ENCODE measurements around the gene HEBP1. TPM values are rescaled to one million over a fixed set of nuclear protein-coding genes. Genes with fewer than 3 reads are reported as not detected.

The HEBP1 gene
- total RNA-seq, 1 donor from 2014 or later = 30.0 TPM

GRCh38 chr12:13023811-13024530, 23.9 kb upstream of the HEBP1 start:
- peak; percentile 65 for DNase-seq (ENCODE audit: low read depth)

GRCh38 chr12:13022851-13023271, 22.8 kb upstream of the HEBP1 start:
- DNase-seq (ENCODE audit: low read depth) = no peak

- no peak for DNase-seq (ENCODE audit: low read depth)
These were observed 11.0 kb upstream of the HEBP1 start for GRCh38 chr12:13011098-13011497.

GRCh38 chr12:13008741-13009380, 8.8 kb upstream of the HEBP1 start:
- DNase-seq (ENCODE audit: low read depth) = no peak

- DNase-seq (ENCODE audit: low read depth) = no peak
These were observed 7.6 kb upstream of the HEBP1 start for GRCh38 chr12:13007496-13008233.

- DNase-seq (ENCODE audit: low read depth) = no peak
These were observed 5.6 kb upstream of the HEBP1 start for GRCh38 chr12:13005649-13006048.

- DNase-seq (ENCODE audit: low read depth) = no peak
These were observed 4.9 kb upstream of the HEBP1 start for GRCh38 chr12:13004986-13005385.

GRCh38 chr12:13004361-13004760, 4.3 kb upstream of the HEBP1 start:
- no peak for DNase-seq (ENCODE audit: low read depth)

GRCh38 chr12:13002301-13003097, 2.4 kb upstream of the HEBP1 start:
- DNase-seq (ENCODE audit: low read depth) = no peak

- no peak for DNase-seq (ENCODE audit: low read depth)
These were observed 1.6 kb upstream of the HEBP1 start for GRCh38 chr12:13001775-13002040.

- DNase-seq (ENCODE audit: low read depth) = peak; percentile 23
These were observed 1.1 kb upstream of the HEBP1 start for GRCh38 chr12:13000925-13001774.

- DNase-seq (ENCODE audit: low read depth) = no peak
These were observed 505 bp upstream of the HEBP1 start for GRCh38 chr12:13000616-13000924.

- DNase-seq (ENCODE audit: low read depth) = peak; percentile 29
These were observed 650 bp downstream of the HEBP1 start for GRCh38 chr12:12999271-12999958.

GRCh38 chr12:12998248-12998647, 1.8 kb downstream of the HEBP1 start:
- DNase-seq (ENCODE audit: low read depth) = no peak

GRCh38 chr12:12997734-12998133, 2.3 kb downstream of the HEBP1 start:
- no peak for DNase-seq (ENCODE audit: low read depth)

- DNase-seq (ENCODE audit: low read depth) = no peak
These were observed 2.9 kb downstream of the HEBP1 start for GRCh38 chr12:12997156-12997555.

GRCh38 chr12:12996209-12996608, 3.9 kb downstream of the HEBP1 start:
- DNase-seq (ENCODE audit: low read depth) = no peak

GRCh38 chr12:12995088-12995487, 5.0 kb downstream of the HEBP1 start:
- DNase-seq (ENCODE audit: low read depth) = no peak

- no peak for DNase-seq (ENCODE audit: low read depth)
These were observed 6.7 kb downstream of the HEBP1 start for GRCh38 chr12:12993367-12993766.

- DNase-seq (ENCODE audit: low read depth) = peak; percentile 94
These were observed 7.5 kb downstream of the HEBP1 start for GRCh38 chr12:12992418-12993130.

Measured in renal cortical epithelial cell (primary cell).